GM12872 (cell line): ENCODE results near the gene EBPL.

ENCODE experiments used
- TF ChIP-seq, protein P1 (sequence below): IDR thresholded peaks from 3 replicates; pipeline ENCODE4 v1.5.1; 2011; ENCODE audit warnings: low read depth, mild to moderate bottlenecking, low read length, moderate library complexity; ENCODE audit not compliant: insufficient read depth

Gene EBPL

DNA sequence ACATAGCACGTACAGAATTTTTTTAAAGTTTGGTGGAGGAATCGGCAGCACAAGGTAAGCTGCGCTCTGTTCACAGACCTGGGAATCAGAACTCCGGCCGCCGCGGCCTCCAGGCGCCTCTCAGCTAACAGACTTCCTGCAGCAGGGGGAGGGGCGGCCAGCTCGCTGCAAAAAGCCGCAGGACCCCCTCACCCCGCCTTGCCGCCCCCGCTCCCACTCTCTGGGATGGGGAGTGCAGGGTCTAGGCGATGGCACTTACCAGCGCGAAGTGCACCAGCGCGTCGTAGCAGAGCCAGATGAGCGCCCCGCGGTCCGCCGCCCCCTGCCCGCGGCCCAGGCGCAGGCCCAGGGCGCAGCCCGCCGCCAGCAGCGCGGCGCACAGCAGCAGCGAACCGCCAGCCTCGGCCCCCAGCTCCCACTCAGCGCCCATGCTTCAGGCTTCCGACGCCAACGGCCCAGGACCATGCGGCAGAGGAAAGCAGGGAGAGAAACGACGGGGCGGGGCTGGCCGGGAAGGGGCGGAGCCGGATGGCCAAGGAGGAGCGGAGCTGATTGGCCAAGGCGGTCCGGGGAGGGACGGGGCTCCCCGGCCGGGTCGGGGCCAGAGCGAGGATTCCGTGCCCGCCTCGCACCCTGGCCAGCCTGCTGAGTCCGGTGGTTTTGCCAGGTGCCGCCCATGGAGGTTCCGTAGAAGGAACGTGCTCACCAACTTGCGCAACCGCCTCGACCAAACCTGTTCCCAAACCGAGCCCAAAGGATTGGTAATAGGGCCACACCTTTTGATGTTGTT lies at the start of gene EBPL:
TSS of gene EBPL (minus strand) at position 492 of the 790 bp plus-strand sequence. CDS start at position 430, 62 bp downstream.
- TF ChIP-seq, protein P1, sequence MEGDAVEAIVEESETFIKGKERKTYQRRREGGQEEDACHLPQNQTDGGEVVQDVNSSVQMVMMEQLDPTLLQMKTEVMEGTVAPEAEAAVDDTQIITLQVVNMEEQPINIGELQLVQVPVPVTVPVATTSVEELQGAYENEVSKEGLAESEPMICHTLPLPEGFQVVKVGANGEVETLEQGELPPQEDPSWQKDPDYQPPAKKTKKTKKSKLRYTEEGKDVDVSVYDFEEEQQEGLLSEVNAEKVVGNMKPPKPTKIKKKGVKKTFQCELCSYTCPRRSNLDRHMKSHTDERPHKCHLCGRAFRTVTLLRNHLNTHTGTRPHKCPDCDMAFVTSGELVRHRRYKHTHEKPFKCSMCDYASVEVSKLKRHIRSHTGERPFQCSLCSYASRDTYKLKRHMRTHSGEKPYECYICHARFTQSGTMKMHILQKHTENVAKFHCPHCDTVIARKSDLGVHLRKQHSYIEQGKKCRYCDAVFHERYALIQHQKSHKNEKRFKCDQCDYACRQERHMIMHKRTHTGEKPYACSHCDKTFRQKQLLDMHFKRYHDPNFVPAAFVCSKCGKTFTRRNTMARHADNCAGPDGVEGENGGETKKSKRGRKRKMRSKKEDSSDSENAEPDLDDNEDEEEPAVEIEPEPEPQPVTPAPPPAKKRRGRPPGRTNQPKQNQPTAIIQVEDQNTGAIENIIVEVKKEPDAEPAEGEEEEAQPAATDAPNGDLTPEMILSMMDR, result no peak

DNA sequence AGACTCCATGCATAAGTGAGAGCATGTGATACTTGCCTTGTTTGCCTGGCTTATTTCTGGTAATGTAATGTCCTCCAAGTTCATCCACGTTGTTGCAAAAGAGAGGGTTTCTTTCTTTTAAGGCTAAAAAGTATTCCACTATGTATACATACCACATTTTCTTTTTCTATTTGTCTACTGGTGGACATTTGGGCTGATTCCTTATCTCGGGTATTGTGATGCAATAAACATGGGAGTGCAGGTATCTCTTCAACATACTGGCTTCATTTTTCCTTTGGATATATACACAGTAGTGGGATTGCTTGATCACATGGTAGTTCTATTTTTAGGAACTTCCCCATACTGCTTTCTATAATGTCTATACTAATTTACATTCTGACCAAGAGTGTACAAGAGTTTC lies 49.6 kb upstream of the EBPL start:
- TF ChIP-seq, protein P1, result no peak

DNA sequence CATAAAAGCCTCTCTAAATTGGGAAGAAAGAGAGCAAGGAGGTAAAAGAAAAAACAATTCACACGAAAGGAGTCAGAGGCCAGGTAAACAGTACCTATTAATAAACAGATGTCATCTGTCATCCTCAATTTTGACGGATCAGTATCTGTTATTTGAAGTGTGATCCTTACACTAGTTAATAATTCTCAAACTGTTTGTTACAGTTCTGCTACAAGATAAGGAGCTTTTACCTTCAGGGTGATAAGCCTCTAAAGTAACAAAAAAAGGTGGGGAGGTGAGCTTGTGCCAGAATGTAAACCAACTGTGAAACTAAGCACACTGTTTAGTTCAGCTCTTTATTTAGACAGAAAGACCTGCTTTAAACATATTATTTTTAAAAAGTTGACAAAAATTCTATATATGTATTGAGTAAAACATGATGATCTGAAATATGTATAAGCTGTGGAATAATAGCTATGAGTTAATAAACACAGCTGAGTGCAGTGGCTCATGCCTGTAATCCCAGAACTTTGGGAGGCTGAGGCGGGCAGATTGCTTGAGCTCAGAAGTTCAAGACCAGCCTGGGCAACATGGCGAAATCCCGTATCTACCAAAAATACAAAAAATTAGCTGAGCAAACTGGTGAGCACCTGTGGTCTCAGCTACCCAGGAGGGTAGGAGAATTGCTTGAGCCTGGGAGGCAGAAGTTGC lies 48.4 kb upstream of the EBPL start:
- TF ChIP-seq, protein P1, result no peak

DNA sequence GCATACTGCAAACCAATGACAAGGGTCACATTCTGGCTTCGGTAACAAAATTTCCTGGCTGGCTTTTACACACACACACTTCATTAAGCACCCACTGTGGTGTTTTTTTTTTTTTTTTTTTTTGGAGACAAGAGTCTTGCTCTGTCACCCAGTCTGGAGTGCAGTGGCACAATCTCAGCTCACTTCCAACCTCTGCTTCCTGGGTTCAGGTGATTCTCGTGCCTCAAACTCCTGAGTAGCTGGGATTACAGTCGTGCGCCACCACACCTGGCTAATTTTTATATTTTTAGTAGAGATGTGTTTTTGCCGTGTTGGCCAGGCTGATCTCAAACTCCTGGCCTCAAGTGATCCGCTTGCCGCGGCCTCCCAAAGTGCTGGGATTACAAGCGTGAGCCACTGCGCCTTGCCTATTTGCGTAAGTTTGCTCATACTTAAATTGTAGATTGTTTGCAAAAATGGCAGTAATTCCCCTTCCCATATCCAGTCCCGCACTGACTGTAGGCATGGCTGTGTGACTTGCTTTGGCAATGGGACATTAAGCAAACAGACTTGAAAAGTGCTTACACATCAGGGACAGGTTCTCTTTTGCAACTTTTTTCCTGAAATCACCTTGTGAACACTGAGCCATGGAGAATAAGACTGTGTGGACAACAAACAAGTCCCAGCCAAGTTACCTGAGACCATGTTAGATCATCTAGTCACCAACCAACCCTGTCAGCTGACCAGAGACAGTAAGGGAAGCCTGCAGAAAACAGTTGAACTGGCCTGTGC lies 42.1 kb upstream of the EBPL start:
- TF ChIP-seq, protein P1, result no peak

DNA sequence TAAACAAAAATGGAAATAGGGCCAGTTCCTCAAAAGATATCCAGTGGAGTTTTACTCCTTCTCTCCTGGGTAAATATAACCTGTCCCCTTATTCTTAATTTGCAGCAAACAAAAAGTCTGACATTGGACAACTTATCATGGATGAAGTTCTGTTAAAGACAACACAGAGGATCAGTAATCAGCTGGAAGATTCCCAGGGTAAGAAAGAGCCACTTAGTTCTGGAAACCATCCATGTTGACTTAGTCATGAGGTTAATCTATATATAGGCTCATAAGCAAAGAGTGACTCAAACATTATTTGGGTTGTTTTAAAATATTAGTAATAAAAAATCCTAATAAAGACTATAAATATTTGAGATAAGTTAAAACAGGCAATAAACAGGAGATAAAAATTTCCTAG lies 40.5 kb upstream of the EBPL start:
- TF ChIP-seq, protein P1, result no peak

- TF ChIP-seq, protein P1, result no peak
These were observed 25.3 kb upstream of the EBPL start for GRCh38 chr13:49716615-49717014.

- TF ChIP-seq, protein P1, result no peak
These were observed 23.5 kb upstream of the EBPL start for GRCh38 chr13:49714757-49715156.
